H1 (cell line): ENCODE results near the gene TNS3. TPM values are rescaled to one million over a fixed set of nuclear protein-coding genes. Genes with fewer than 3 reads are reported as not detected.

ENCODE experiments used
- CTCF ChIA-PET: fragments of 300-600 bp; sonication (Branson Sonifier 250); formaldehyde crosslinking; loops from one replicate; lab custom pipeline; 2021; ENCODE audit not compliant: partially characterized antibody; lab: Charles Lee
- POLR2A ChIA-PET: fragments of 300-600 bp; sonication (Branson Sonifier 250); formaldehyde crosslinking; loops from one replicate; lab custom pipeline; 2021; ENCODE audit warnings: inconsistent platforms; ENCODE audit not compliant: partially characterized antibody; lab: Charles Lee
- DNase-seq, 2 experiments: peaks; one replicate each; pipeline versions ENCODE4 v3.0.0 to v3.0.0-alpha.2; 2010 to 2022; ENCODE audit warnings: low spot score in 2 of 2, low read depth in 1 of 2, mixed read lengths in 1 of 2
- FAIRE-seq: peaks from 2 replicates; lab custom pipeline; 2011; peaks lifted over from hg19 to GRCh38; lab: Jason Lieb, UNC
- H2AFZ ChIP-seq: 2 replicates; pipeline ENCODE4 v1.8.1; 2012; ENCODE audit warnings: low read length, inconsistent platforms
- H2AK5ac ChIP-seq: 2 replicates; pipeline ENCODE4 v1.6.1; 2013; ENCODE audit warnings: low read depth, low read length
- H2BK120ac ChIP-seq: replicated peaks from 2 replicates; pipeline ENCODE3; 2013; ENCODE audit warnings: low read depth, low read length, inconsistent platforms
- H2BK12ac ChIP-seq: 2 replicates; pipeline ENCODE4 v1.6.1; 2013; ENCODE audit warnings: low read depth, low read length
- H2BK15ac ChIP-seq: 2 replicates; pipeline ENCODE4 v1.6.1; 2013; ENCODE audit warnings: low read length
- H2BK20ac ChIP-seq: 2 replicates; pipeline ENCODE4 v1.6.1; 2013; ENCODE audit warnings: low read length
- H2BK5ac ChIP-seq: 2 replicates; pipeline ENCODE4 v1.6.1; 2013; ENCODE audit warnings: low read depth, low read length
- H3K14ac ChIP-seq: 2 replicates; pipeline ENCODE4 v1.6.1; 2013; ENCODE audit warnings: inconsistent platforms; ENCODE audit not compliant: insufficient read length
- H3K18ac ChIP-seq: 2 replicates; pipeline ENCODE4 v1.6.1; 2013; ENCODE audit warnings: low read length; ENCODE audit errors: extremely low read depth
- H3K23ac ChIP-seq: 2 replicates; pipeline ENCODE4 v1.6.1; 2013; ENCODE audit warnings: inconsistent platforms; ENCODE audit not compliant: insufficient read length
- H3K23me2 ChIP-seq: 2 replicates; pipeline ENCODE4 v1.6.1; 2013; ENCODE audit warnings: low read depth, low read length
- H3K27ac ChIP-seq: 2 replicates; pipeline ENCODE4 v1.6.1; 2011; ENCODE audit warnings: low read depth, low read length, inconsistent platforms
- H3K27me3 ChIP-seq, 4 experiments: replicated peaks in 1 of 4; 1 replicate in 1 of 4; 2 replicates in 3 of 4; pipeline versions ENCODE4 v1.6.1 to v1.8.1; 2011 to 2013; ENCODE audit warnings: low read length in 3 of 4, mild to moderate bottlenecking in 3 of 4, inconsistent platforms in 2 of 4, mixed read lengths in 2 of 4, moderate library complexity in 1 of 4; ENCODE audit not compliant: control insufficient read depth in 3 of 4, insufficient read depth in 3 of 4; ENCODE audit errors: extremely low read depth in 1 of 4
- H3K36me3 ChIP-seq, 4 experiments: 2 replicates each; pipeline versions ENCODE4 v1.6.1 to v1.8.1; 2011 to 2013; ENCODE audit warnings: mild to moderate bottlenecking in 4 of 4, low read length in 3 of 4, moderate library complexity in 2 of 4, control low read depth in 1 of 4, inconsistent platforms in 1 of 4; ENCODE audit not compliant: insufficient read depth in 4 of 4, control insufficient read depth in 2 of 4
- H3K4ac ChIP-seq: replicated peaks from 2 replicates; pipeline ENCODE3; 2013; ENCODE audit warnings: low read length, low read depth, mixed read lengths, inconsistent platforms; ENCODE audit not compliant: insufficient read length
- H3K4me1 ChIP-seq, 4 experiments: replicated peaks in 1 of 4; 1 replicate in 1 of 4; 2 replicates in 3 of 4; pipeline versions ENCODE4 v1.6.1 to v1.8.1; 2011 to 2013; ENCODE audit warnings: low read length in 3 of 4, inconsistent platforms in 2 of 4, mixed read lengths in 1 of 4; ENCODE audit not compliant: insufficient read depth in 4 of 4, control insufficient read depth in 3 of 4
- H3K4me2 ChIP-seq, 2 experiments: 2 replicates each; pipeline versions ENCODE4 v1.6.1 to v1.8.1; 2011 to 2013; ENCODE audit warnings: low read depth in 2 of 2, low read length in 2 of 2, control low read depth in 1 of 2, inconsistent platforms in 1 of 2, mild to moderate bottlenecking in 1 of 2; ENCODE audit not compliant: insufficient read depth in 1 of 2
- H3K4me3 ChIP-seq, 4 experiments: fragments of 200-600, 300-600 bp in 1 of 4; sonication (generic), shearing (Covaris generic), sonication (Bioruptor Twin) in 1 of 4; 2 replicates each; pipeline versions ENCODE4 v1.5.1 to v1.8.1; 2011 to 2016; ENCODE audit warnings: low read length in 4 of 4, low read depth in 3 of 4, control low read depth in 2 of 4, inconsistent platforms in 2 of 4, mild to moderate bottlenecking in 2 of 4, mixed read lengths in 1 of 4, moderate library complexity in 1 of 4; ENCODE audit not compliant: insufficient read depth in 2 of 4; ENCODE audit errors: extremely low read depth in 1 of 4
- H3K56ac ChIP-seq: replicated peaks from 2 replicates; pipeline ENCODE3; 2013; ENCODE audit warnings: low read depth, mild to moderate bottlenecking, mixed read lengths, low read length, inconsistent platforms; ENCODE audit not compliant: insufficient read length
- H3K79me1 ChIP-seq: 2 replicates; pipeline ENCODE4 v1.6.1; 2013; ENCODE audit warnings: low read depth, low read length, control low read depth
- H3K79me2 ChIP-seq, 2 experiments: 2 replicates each; pipeline versions ENCODE4 v1.6.1 to v1.8.1; 2012 to 2013; ENCODE audit warnings: low read length in 2 of 2, mild to moderate bottlenecking in 2 of 2, inconsistent platforms in 1 of 2; ENCODE audit not compliant: insufficient read depth in 2 of 2, control insufficient read depth in 1 of 2
- H3K9ac ChIP-seq, 4 experiments: replicated peaks in 1 of 4; 1 replicate in 1 of 4; 2 replicates in 3 of 4; pipeline versions ENCODE4 v1.6.1 to v1.8.1; 2011 to 2013; ENCODE audit warnings: low read depth in 3 of 4, low read length in 3 of 4, control low read depth in 2 of 4, mild to moderate bottlenecking in 2 of 4, moderate library complexity in 2 of 4, inconsistent platforms in 1 of 4; ENCODE audit errors: extremely low read depth in 1 of 4
- H3K9me3 ChIP-seq, 2 experiments: 2 replicates each; pipeline versions ENCODE4 v1.6.1 to v1.8.1; 2012 to 2013; ENCODE audit warnings: mild to moderate bottlenecking in 2 of 2, moderate library complexity in 2 of 2, control low read depth in 1 of 2, inconsistent platforms in 1 of 2, low read depth in 1 of 2, low read length in 1 of 2, mixed read lengths in 1 of 2; ENCODE audit not compliant: insufficient read depth in 2 of 2
- H4K20me1 ChIP-seq, 2 experiments: replicated peaks in 1 of 2; 2 replicates each; pipeline versions ENCODE3 to v1.8.1; 2011 to 2013; ENCODE audit warnings: inconsistent platforms in 2 of 2, low read length in 2 of 2, mild to moderate bottlenecking in 1 of 2; ENCODE audit not compliant: insufficient read depth in 2 of 2, control insufficient read depth in 1 of 2
- H4K5ac ChIP-seq: 2 replicates; pipeline ENCODE4 v1.6.1; 2013; ENCODE audit warnings: low read length, low read depth, mixed read lengths, inconsistent platforms; ENCODE audit not compliant: insufficient read length
- H4K8ac ChIP-seq: 2 replicates; pipeline ENCODE4 v1.8.0; 2013; ENCODE audit warnings: mild to moderate bottlenecking, moderate library complexity, low read length, inconsistent platforms; ENCODE audit not compliant: insufficient read depth; ENCODE audit errors: extremely low read depth
- H4K91ac ChIP-seq: replicated peaks from 2 replicates; pipeline ENCODE3; 2013; ENCODE audit warnings: low read length, mixed read lengths, inconsistent platforms; ENCODE audit not compliant: insufficient read length
- EP300 ChIP-seq, 2 experiments: IDR thresholded peaks; 1 replicate in 1 of 2; 2 replicates in 1 of 2; pipeline ENCODE4 v1.6.1; 2011 to 2012; ENCODE audit warnings: low read depth in 2 of 2, low read length in 2 of 2, mild to moderate bottlenecking in 2 of 2, borderline replicate concordance in 1 of 2, inconsistent platforms in 1 of 2, moderate library complexity in 1 of 2
- EZH2 ChIP-seq: fragments of 200-600 bp; sonication (generic); IDR thresholded peaks from 2 replicates; pipeline ENCODE4 v1.7.1; 2012; ENCODE audit warnings: low read depth, mild to moderate bottlenecking, moderate library complexity, low read length, inconsistent platforms; ENCODE audit not compliant: severe bottlenecking
- KDM1A ChIP-seq: fragments of 200-600, 300-600 bp; sonication (generic); IDR thresholded peaks from 2 replicates; pipeline ENCODE4 v1.7.1; 2016; ENCODE audit warnings: mild to moderate bottlenecking, low read length, borderline replicate concordance
- MAX ChIP-seq: IDR thresholded peaks from 2 replicates; pipeline ENCODE4 v1.6.1; 2012; ENCODE audit warnings: inconsistent platforms
- PHF8 ChIP-seq: fragments of 200-600 bp; sonication (generic); conservative IDR thresholded peaks from 2 replicates; pipeline ENCODE4 v1.7.1; 2012; ENCODE audit warnings: low read depth, mild to moderate bottlenecking, inconsistent platforms, low read length, moderate library complexity
- POLR2AphosphoS5 ChIP-seq: IDR thresholded peaks from 2 replicates; pipeline ENCODE4 v1.6.1; 2011; ENCODE audit warnings: low read depth, low read length
- SIRT6 ChIP-seq: IDR thresholded peaks from one replicate; pipeline ENCODE4 v1.7.1; 2012; ENCODE audit warnings: low read length, inconsistent platforms
- TBP ChIP-seq: IDR thresholded peaks from 2 replicates; pipeline ENCODE4 v1.6.1; 2011; ENCODE audit warnings: low read depth, low read length, improper control_type of control experiment
- YY1 ChIP-seq: IDR thresholded peaks from 2 replicates; pipeline ENCODE4 v1.6.1; 2011; ENCODE audit warnings: low read depth, mild to moderate bottlenecking, low read length
- ZNF274 ChIP-seq: IDR thresholded peaks from 2 replicates; pipeline ENCODE4 v1.7.0; 2012; ENCODE audit warnings: low read length, borderline replicate concordance; ENCODE audit errors: extremely low read depth
- WGBS, 2 experiments: shearing (Covaris generic) in 1 of 2; methylation state at CpG; one replicate each; pipeline versions ENCODE4 v1.1.6 to v1.1.7; 2013 to 2015; ENCODE audit warnings: low lambda C conversion rate in 2 of 2, mixed read lengths in 2 of 2, inconsistent platforms in 1 of 2, low coverage in 1 of 2, missing lambda C conversion rate in 1 of 2; ENCODE audit not compliant: insufficient replicate concordance in 2 of 2, insufficient coverage in 1 of 2, insufficient read length in 1 of 2; ENCODE audit errors: extremely low coverage in 1 of 2, missing lambda C conversion rate in 1 of 2; 5-methylcytosine and 5-hydroxymethylcytosine counted together
- polyA plus RNA-seq, 7 experiments: library from polyadenylated mRNA; depleted of rRNA in 3 of 7; stranded (reverse) in 5 of 7; unstranded in 2 of 7; fragments of >200 nt in 5 of 7; fragments of 200-250 nt in 2 of 7; gene quantifications; 1 replicate in 5 of 7; 2 replicates in 1 of 7; 4 replicates in 1 of 7; pipeline versions ENCODE4 v1.2.1 to v1.2.3, GENCODE V29; 2011 to 2013; ENCODE audit warnings: missing spikeins in 2 of 7, mixed read lengths in 2 of 7
- total RNA-seq: library from RNA; stranded (reverse); fragmentation: NEBNext Ultra II Directional; extraction: Animal tissue kit (Norgen Biotek cat#: 25700); gene quantifications from 2 replicates; pipeline ENCODE4 v1.2.1, GENCODE V29; 2021
- TF ChIP-seq, protein P1 (sequence below): IDR thresholded peaks from 2 replicates; pipeline ENCODE4 v1.6.1; 2012; ENCODE audit warnings: inconsistent platforms

TNS3 gene
- total and polyA plus RNA-seq, 2 of the 8 experiments (the other 6 are each of a cell fraction or from before 2014, with no cell fraction given) = 11.9 to 24.2 TPM

GRCh38 chr7:47488201-47488968 is 93.5 kb downstream of the TNS3 start:
- Histone ChIP-seq H3K4ac (no peak overlapping the region), H3K23ac (no peak overlapping the region), H2BK20ac (no peak overlapping the region), H3K27me3 (peaks cover 0 to 12% (median 11%) of the 10 kb centered on the region in 4 experiments; a peak in 6 of 7 replicates), H4K5ac (no peak overlapping the region), H3K23me2 (peaks cover 6% of the 10 kb centered on the region; the same call in 1 of the 2 replicates), H4K8ac (no peak overlapping the region), H3K14ac (no peak overlapping the region), H2BK120ac (no peak overlapping the region), H3K56ac (no peak overlapping the region), H3K9me3 (peaks cover 0 to 12% of the 10 kb centered on the region in 2 experiments; a peak in 2 of 4 replicates), H2BK15ac (no peak overlapping the region), H3K9ac (no peak overlapping the region), H2AFZ (no peak overlapping the region), H3K79me2 (no peaks in the 10 kb centered on the region; a peak in 1 of 4 replicates), H3K18ac (no peak overlapping the region), H3K36me3 (no peaks in the 10 kb centered on the region), H3K79me1 (peaks cover 12% of the 10 kb centered on the region), H4K20me1 (peaks cover 8 to 23% of the 10 kb centered on the region in 2 experiments), H3K4me3 (no peak overlapping the region), H3K4me1 (peaks cover 0 to 15% (median 8%) of the 10 kb centered on the region in 4 experiments; a peak in 4 of 7 replicates), H3K4me2 (no peak overlapping the region), H3K27ac (no peak overlapping the region; the same call in 1 of the 2 replicates), H2AK5ac (no peak overlapping the region), H4K91ac (no peak overlapping the region), H2BK12ac (no peak overlapping the region), H2BK5ac (no peak overlapping the region)
- FAIRE-seq (no peak), DNase-seq (no peak)
- ChIA-PET POLR2A (interaction anchor here (0.7 kb wide), 1 partner anchor 17 kb away, joined by 3 read pairs; no protein-coding TSS in a partner anchor), CTCF (interaction anchor here (1.0 to 1.3 kb wide), 5 partner anchors 8 to 46 kb away, joined by 3 to 5 read pairs (median 4); no protein-coding TSS in a partner anchor)
- WGBS, 2 experiments = 87% methylated on average over 12 of the region's 12 CpGs; no CpG with 5 or more reads in 1 of the 2 experiments
- no peak for TF ChIP-seq TBP
- TF ChIP-seq, protein P1, sequence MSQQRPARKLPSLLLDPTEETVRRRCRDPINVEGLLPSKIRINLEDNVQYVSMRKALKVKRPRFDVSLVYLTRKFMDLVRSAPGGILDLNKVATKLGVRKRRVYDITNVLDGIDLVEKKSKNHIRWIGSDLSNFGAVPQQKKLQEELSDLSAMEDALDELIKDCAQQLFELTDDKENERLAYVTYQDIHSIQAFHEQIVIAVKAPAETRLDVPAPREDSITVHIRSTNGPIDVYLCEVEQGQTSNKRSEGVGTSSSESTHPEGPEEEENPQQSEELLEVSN = no peak
- no peak for TF ChIP-seq EZH2
- no peak for TF ChIP-seq PHF8
- no peak for TF ChIP-seq POLR2AphosphoS5
- TF ChIP-seq SIRT6 = no peak
- TF ChIP-seq YY1 = no peak
- TF ChIP-seq EP300 (IDR thresholded peaks at IDR 0.05; ENCODE audit: borderline replicate concordance in 1 of 2, low read depth in 2 of 2, low read length in 2 of 2) = no peak
- no peak for TF ChIP-seq MAX
- no peak for TF ChIP-seq KDM1A
- TF ChIP-seq ZNF274 = no peak
